Mesothelial cell of epicardium (in vitro differentiated cells): Measurements from ENCODE around the gene ZNF581. TPM values are rescaled to one million over a fixed set of nuclear protein-coding genes. Genes with fewer than 3 reads are reported as not detected.
A peak's percentile ranks its signal among the peaks of the same experiment; 100 is the strongest.

Experiments
- DNase-seq, 2 experiments: peaks; one replicate each; pipeline ENCODE4 v3.0.0; 2021; ENCODE audit warnings: low spot score in 2 of 2; ENCODE audit not compliant: unreplicated experiment in 2 of 2
- H3K27ac Mint-ChIP-seq: 2 replicates; pipeline ENCODE4 v1.8.0; 2021; ENCODE audit warnings: mixed read lengths
- H3K27me3 Mint-ChIP-seq: 2 replicates; pipeline ENCODE4 v1.8.0; 2021; ENCODE audit warnings: low read depth, mixed read lengths
- H3K36me3 Mint-ChIP-seq: 2 replicates; pipeline ENCODE4 v1.8.0; 2021; ENCODE audit warnings: mixed read lengths
- H3K4me1 Mint-ChIP-seq: 2 replicates; pipeline ENCODE4 v1.8.0; 2021; ENCODE audit warnings: mixed read lengths
- H3K4me3 Mint-ChIP-seq: 2 replicates; pipeline ENCODE4 v1.8.0; 2021; ENCODE audit warnings: mild to moderate bottlenecking, moderate library complexity, mixed read lengths
- H3K9me3 Mint-ChIP-seq: 2 replicates; pipeline ENCODE4 v1.8.0; 2021; ENCODE audit warnings: mixed read lengths
- total RNA-seq: library from RNA; stranded (reverse); gene quantifications from 3 replicates; pipeline ENCODE4 v1.2.1, GENCODE V29; 2021
- TF ChIP-seq, protein P1 (sequence below): fragments of 200-600 bp; sonication (generic); IDR thresholded peaks from one replicate; pipeline ENCODE4 v1.5.0; 2021; ENCODE audit warnings: antibody characterized with exemption; ENCODE audit not compliant: unreplicated experiment

The ZNF581 gene
- total RNA-seq, 1 donor from 2014 or later = 42.6 TPM

DNA sequence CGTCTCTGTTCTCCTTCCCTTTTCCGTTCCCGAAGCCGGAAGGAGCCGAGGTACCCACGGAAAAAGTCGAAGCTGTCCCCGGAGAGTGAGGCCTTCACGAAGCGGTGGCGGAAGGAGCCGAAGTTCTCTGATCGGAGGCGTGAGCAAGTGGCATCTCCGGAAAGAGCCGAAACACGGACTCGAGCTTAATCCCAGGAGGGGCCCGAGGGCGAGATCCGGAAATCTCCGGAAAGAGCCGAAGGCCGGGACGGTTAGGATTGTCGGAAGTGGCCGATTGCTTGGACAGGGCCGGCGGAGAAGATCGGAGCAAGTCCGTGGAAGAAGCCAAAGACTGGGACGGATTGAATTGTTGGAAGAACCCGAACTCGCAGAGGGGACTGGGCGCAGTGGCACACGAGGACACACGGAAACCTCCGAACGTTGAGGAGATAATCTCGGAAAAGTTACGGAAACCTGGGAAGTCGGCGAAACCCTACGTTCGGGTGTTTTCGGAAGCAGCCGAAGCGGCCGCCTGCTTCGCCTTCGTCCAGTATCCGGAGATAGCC is 10.9 kb downstream of the ZNF581 start:
- Mint-ChIP-seq H3K9me3 (no peaks in the 10 kb centered on the region), H3K4me3 (peak overlapping the region; percentile 95), H3K27me3 (no peaks in the 10 kb centered on the region), H3K4me1 (peaks cover 36% of the 10 kb centered on the region), H3K27ac (peak overlapping the region; percentile 100), H3K36me3 (peaks cover 9% of the 10 kb centered on the region)
- TF ChIP-seq, protein P1, sequence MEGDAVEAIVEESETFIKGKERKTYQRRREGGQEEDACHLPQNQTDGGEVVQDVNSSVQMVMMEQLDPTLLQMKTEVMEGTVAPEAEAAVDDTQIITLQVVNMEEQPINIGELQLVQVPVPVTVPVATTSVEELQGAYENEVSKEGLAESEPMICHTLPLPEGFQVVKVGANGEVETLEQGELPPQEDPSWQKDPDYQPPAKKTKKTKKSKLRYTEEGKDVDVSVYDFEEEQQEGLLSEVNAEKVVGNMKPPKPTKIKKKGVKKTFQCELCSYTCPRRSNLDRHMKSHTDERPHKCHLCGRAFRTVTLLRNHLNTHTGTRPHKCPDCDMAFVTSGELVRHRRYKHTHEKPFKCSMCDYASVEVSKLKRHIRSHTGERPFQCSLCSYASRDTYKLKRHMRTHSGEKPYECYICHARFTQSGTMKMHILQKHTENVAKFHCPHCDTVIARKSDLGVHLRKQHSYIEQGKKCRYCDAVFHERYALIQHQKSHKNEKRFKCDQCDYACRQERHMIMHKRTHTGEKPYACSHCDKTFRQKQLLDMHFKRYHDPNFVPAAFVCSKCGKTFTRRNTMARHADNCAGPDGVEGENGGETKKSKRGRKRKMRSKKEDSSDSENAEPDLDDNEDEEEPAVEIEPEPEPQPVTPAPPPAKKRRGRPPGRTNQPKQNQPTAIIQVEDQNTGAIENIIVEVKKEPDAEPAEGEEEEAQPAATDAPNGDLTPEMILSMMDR = no peak
- peak; percentile 99 for DNase-seq

DNA sequence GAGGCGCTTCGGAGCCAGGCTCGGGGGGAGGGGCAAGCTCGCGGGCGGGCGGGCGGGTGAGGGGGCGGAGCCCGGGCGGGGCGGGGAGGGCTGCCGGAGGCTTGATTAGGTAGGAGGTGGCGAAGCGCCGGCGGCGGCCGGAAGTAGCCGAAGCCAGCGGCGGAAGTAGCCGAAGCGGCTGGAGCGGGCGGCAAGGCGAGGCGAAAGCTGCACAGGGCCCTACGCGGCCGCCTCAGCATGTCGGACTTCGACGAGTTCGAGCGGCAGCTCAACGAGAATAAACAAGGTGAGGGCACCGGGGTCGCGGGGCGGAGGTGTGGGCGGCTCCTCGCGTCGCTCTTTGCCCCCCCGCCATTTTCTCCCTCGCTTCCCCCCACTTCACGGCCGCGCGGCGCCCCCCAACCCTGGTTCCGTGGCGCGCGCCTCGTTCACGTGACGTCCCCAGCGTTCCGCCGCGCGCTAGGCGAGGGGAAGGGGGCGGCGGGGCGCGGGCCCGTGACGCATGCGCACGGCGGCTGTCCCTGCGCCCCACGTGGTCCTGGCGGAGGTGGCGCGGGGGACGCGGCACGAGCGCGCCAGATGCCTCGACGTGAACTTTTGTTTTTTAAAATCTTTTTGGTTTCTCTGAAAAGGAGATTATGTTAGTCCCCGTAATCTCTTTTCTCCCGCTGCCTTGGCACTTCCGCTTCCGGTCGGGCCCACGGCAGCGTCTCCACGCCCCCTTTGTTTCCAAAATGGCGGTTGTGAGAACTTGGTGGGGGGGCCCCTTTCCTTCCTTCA is 11.6 kb downstream of the ZNF581 start, which contains the start of gene U2AF2:
TSS of gene U2AF2 (plus strand) at position 168 of the 780 bp plus-strand sequence. CDS start at position 238, 70 bp downstream.
- Mint-ChIP-seq H3K27ac (peak within 1 kb of the TSS; percentile 100), H3K4me3 (peak within 1 kb of the TSS; percentile 95), H3K36me3 (peaks cover 7% of the 10 kb centered on the region), H3K9me3 (no peaks in the 10 kb centered on the region), H3K4me1 (peaks cover 35% of the 10 kb centered on the region), H3K27me3 (no peaks in the 10 kb centered on the region)
- TF ChIP-seq, protein P1 = no peak
- peak; percentile 94 to 97 for DNase-seq

DNA sequence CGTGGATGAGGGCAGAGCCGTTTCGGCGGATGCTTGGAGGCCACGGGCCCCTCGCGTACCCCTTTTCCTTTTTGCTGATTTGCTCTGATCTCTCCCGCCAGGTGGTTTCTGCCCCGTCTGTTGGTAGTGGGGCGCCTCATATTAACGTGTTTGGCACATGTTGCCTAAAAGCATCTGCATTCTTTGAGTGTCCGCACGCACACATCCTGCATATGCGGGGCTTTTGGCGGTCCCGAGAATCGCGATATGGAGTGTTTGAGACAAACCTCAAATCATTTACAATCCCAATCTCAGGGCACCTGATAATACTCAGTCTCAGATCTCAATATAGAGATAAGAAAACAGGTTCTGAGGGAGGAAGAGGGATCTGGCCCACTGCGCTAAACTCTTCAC is 12.2 kb downstream of the ZNF581 start:
- TF ChIP-seq, protein P1 = no peak
- DNase-seq = no peak
- peaks cover 30% of the 10 kb centered on the region for H3K4me1 Mint-ChIP-seq
- H3K27ac Mint-ChIP-seq = peak overlapping the region; percentile 97
- peaks cover 4% of the 10 kb centered on the region for H3K36me3 Mint-ChIP-seq
- no peaks in the 10 kb centered on the region for H3K9me3 Mint-ChIP-seq
- no peaks in the 10 kb centered on the region for H3K27me3 Mint-ChIP-seq
- peak overlapping the region; percentile 95 for H3K4me3 Mint-ChIP-seq

GRCh38 chr19:55656552-55656951 is 13.1 kb downstream of the ZNF581 start:
- peaks cover 30% of the 10 kb centered on the region for H3K4me1 Mint-ChIP-seq
- H3K27me3 Mint-ChIP-seq = no peaks in the 10 kb centered on the region
- TF ChIP-seq, protein P1 = no peak

DNA sequence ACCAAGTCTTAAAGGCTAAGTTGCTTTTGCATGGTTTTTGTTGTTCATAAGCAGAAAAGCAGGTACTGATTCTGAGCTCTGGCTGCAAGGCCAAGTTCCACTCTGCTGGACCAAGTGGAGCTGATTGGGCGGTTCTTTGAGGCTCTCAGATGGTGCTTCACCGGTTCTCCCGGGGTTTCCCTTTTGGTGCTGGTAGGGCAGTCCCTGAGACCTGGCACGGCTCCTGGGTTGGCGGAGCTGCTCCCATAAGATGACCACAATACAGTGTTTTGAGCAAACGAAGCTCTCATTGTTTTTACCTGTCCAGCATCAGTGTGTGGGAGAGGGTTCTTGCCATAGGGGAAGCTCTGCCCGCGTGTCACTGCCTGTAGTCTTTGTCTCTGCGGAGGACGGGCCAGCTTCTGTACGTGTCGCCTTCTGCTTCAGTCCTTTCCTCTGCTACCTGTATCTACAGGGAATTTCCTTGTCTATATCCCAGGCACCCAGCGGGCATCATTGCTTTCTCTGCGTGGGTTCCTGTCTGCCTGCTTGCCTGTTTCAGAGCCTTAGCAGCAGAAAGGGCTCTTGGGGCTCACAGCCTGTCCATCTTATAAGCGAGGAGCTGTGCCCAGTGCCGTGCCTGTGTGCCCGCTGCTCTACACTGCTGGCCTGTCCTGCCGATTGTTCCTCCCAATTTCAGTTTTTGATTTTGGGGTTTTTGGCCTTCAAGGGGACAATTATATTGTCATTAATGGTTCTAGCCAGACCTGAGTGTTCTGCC is 13.7 kb downstream of the ZNF581 start:
- peak overlapping the region; percentile 95 for H3K4me3 Mint-ChIP-seq
- peaks cover 7% of the 10 kb centered on the region for H3K36me3 Mint-ChIP-seq
- no peaks in the 10 kb centered on the region for H3K27me3 Mint-ChIP-seq
- DNase-seq = no peak
- H3K9me3 Mint-ChIP-seq = no peaks in the 10 kb centered on the region
- TF ChIP-seq, protein P1 = no peak
- peak overlapping the region; percentile 50 for H3K27ac Mint-ChIP-seq
- H3K4me1 Mint-ChIP-seq = peaks cover 32% of the 10 kb centered on the region

More at GRCh38 chr19:55656552-55656951, 13.1 kb downstream of the ZNF581 start:
- peak overlapping the region; percentile 95 for H3K4me3 Mint-ChIP-seq
- no peaks in the 10 kb centered on the region for H3K9me3 Mint-ChIP-seq
- peak overlapping the region; percentile 97 for H3K27ac Mint-ChIP-seq
- DNase-seq = no peak
- peaks cover 4% of the 10 kb centered on the region for H3K36me3 Mint-ChIP-seq
